H9 (cell line): ENCODE measurements around the gene HCAR3. TPM values are rescaled to one million over a fixed set of nuclear protein-coding genes. Genes with fewer than 3 reads are reported as not detected.

Experiments
- DNase-seq: peaks from one replicate; pipeline ENCODE4 v3.0.0-alpha.2; 2017
- H2AFZ ChIP-seq: one replicate; pipeline ENCODE4 v1.6.1; 2013; ENCODE audit warnings: mild to moderate bottlenecking, low read length, control low read depth, moderate library complexity
- H2AK5ac ChIP-seq: 2 replicates; pipeline ENCODE4 v1.6.1; 2013; ENCODE audit warnings: low read length, control low read depth, mixed read lengths; ENCODE audit not compliant: insufficient read length
- H2BK120ac ChIP-seq: one replicate; pipeline ENCODE4 v1.6.1; 2013; ENCODE audit warnings: low read depth, mild to moderate bottlenecking, low read length, control low read depth, inconsistent platforms; ENCODE audit not compliant: poor library complexity, severe bottlenecking
- H2BK12ac ChIP-seq: 2 replicates; pipeline ENCODE4 v1.6.1; 2013; ENCODE audit warnings: low read length, control low read depth, mixed read lengths, low read depth; ENCODE audit not compliant: insufficient read length
- H2BK15ac ChIP-seq: 2 replicates; pipeline ENCODE4 v1.6.1; 2013; ENCODE audit warnings: low read depth, low read length, control low read depth
- H2BK20ac ChIP-seq: one replicate; pipeline ENCODE4 v1.6.1; 2013; ENCODE audit warnings: low read depth, mild to moderate bottlenecking, low read length, control low read depth, inconsistent platforms; ENCODE audit not compliant: poor library complexity, severe bottlenecking
- H2BK5ac ChIP-seq: 2 replicates; pipeline ENCODE4 v1.6.1; 2013; ENCODE audit warnings: low read length, control low read depth, mixed read lengths; ENCODE audit not compliant: insufficient read length
- H3K14ac ChIP-seq: 2 replicates; pipeline ENCODE4 v1.6.1; 2013; ENCODE audit warnings: low read length, control low read depth; ENCODE audit not compliant: insufficient read depth
- H3K18ac ChIP-seq: 2 replicates; pipeline ENCODE4 v1.6.1; 2013; ENCODE audit warnings: low read depth, mild to moderate bottlenecking, mixed read lengths, low read length, control low read depth; ENCODE audit not compliant: insufficient read length
- H3K23ac ChIP-seq: 2 replicates; pipeline ENCODE4 v1.6.1; 2013; ENCODE audit warnings: low read length, control low read depth, mixed read lengths, low read depth; ENCODE audit not compliant: insufficient read length
- H3K23me2 ChIP-seq: 2 replicates; pipeline ENCODE4 v1.6.1; 2013; ENCODE audit warnings: low read depth, mild to moderate bottlenecking, mixed read lengths, low read length, control low read depth; ENCODE audit not compliant: insufficient read length, poor library complexity, severe bottlenecking
- H3K27ac ChIP-seq: 2 replicates; pipeline ENCODE4 v1.5.1; 2013; ENCODE audit warnings: low read length, control low read depth, mixed read lengths, low read depth; ENCODE audit not compliant: insufficient read length
- H3K27me3 ChIP-seq: 2 replicates; pipeline ENCODE4 v1.6.1; 2013; ENCODE audit warnings: low read length, control low read depth, inconsistent platforms; ENCODE audit not compliant: insufficient read depth
- H3K4ac ChIP-seq: 2 replicates; pipeline ENCODE4 v1.6.1; 2013; ENCODE audit warnings: low read depth, mild to moderate bottlenecking, control low read depth, inconsistent platforms, low read length, moderate library complexity
- H3K4me1 ChIP-seq: 2 replicates; pipeline ENCODE4 v1.6.1; 2013; ENCODE audit warnings: low read length, control low read depth, inconsistent platforms; ENCODE audit not compliant: insufficient read depth
- H3K4me2 ChIP-seq: 2 replicates; pipeline ENCODE4 v1.6.1; 2013; ENCODE audit warnings: low read length, control low read depth, mixed read lengths; ENCODE audit not compliant: insufficient read length, insufficient read depth
- H3K56ac ChIP-seq: 2 replicates; pipeline ENCODE4 v1.6.1; 2013; ENCODE audit warnings: low read depth, mild to moderate bottlenecking, mixed read lengths, low read length, control low read depth; ENCODE audit not compliant: insufficient read length
- H3K79me1 ChIP-seq: 2 replicates; pipeline ENCODE4 v1.6.1; 2013; ENCODE audit warnings: low read depth, mild to moderate bottlenecking, moderate library complexity, low read length, control low read depth, inconsistent platforms; ENCODE audit not compliant: insufficient read depth, poor library complexity, severe bottlenecking
- H3K79me2 ChIP-seq: 2 replicates; pipeline ENCODE4 v1.6.1; 2013; ENCODE audit warnings: low read length, control low read depth, inconsistent platforms; ENCODE audit not compliant: insufficient read depth
- H3K9ac ChIP-seq: 2 replicates; pipeline ENCODE4 v1.6.1; 2013; ENCODE audit warnings: low read length, control low read depth, mixed read lengths; ENCODE audit not compliant: insufficient read length; ENCODE audit errors: extremely low read depth
- H3K9me3 ChIP-seq: one replicate; pipeline ENCODE4 v1.6.1; 2013; ENCODE audit warnings: low read depth, low read length, inconsistent platforms; ENCODE audit not compliant: control insufficient read depth
- H3T11ph ChIP-seq: one replicate; pipeline ENCODE4 v1.6.1; 2013; ENCODE audit warnings: mild to moderate bottlenecking, low read length, control low read depth, inconsistent platforms
- H4K20me1 ChIP-seq: one replicate; pipeline ENCODE4 v1.6.1; 2013; ENCODE audit not compliant: control insufficient read depth, insufficient read length, insufficient read depth
- H4K5ac ChIP-seq: 2 replicates; pipeline ENCODE4 v1.6.1; 2013; ENCODE audit warnings: low read depth, mild to moderate bottlenecking, mixed read lengths, low read length, control low read depth; ENCODE audit not compliant: insufficient read length
- H4K8ac ChIP-seq: replicated peaks from 2 replicates; pipeline ENCODE4 v1.6.1; 2013; ENCODE audit warnings: low read length, control low read depth, mixed read lengths, low read depth; ENCODE audit not compliant: insufficient read length
- H4K91ac ChIP-seq: 2 replicates; pipeline ENCODE4 v1.6.1; 2013; ENCODE audit warnings: low read depth, mild to moderate bottlenecking, moderate library complexity, mixed read lengths, low read length, control low read depth; ENCODE audit not compliant: insufficient read length
- H3K27ac Mint-ChIP-seq, 3 experiments: 2 replicates in 2 of 3; 3 replicates in 1 of 3; pipeline ENCODE4 v1.8.0; 2020 to 2021; ENCODE audit warnings: mixed read lengths in 3 of 3, mild to moderate bottlenecking in 1 of 3, moderate library complexity in 1 of 3
- H3K27me3 Mint-ChIP-seq: 2 replicates; pipeline ENCODE4 v1.8.0; 2021; ENCODE audit warnings: low read depth, mild to moderate bottlenecking, moderate library complexity, mixed read lengths
- H3K36me3 Mint-ChIP-seq, 3 experiments: 2 replicates in 2 of 3; 3 replicates in 1 of 3; pipeline ENCODE4 v1.8.0; 2020 to 2021; ENCODE audit warnings: low read depth in 3 of 3, mixed read lengths in 3 of 3; ENCODE audit not compliant: insufficient read depth in 1 of 3
- H3K4me1 Mint-ChIP-seq, 2 experiments: 2 replicates each; pipeline ENCODE4 v1.8.0; 2020; ENCODE audit warnings: mixed read lengths in 2 of 2
- H3K4me3 Mint-ChIP-seq, 2 experiments: 2 replicates in 1 of 2; 3 replicates in 1 of 2; pipeline ENCODE4 v1.8.0; 2020 to 2021; ENCODE audit warnings: mild to moderate bottlenecking in 2 of 2, mixed read lengths in 2 of 2, moderate library complexity in 1 of 2
- H3K9me3 Mint-ChIP-seq, 2 experiments: 2 replicates in 1 of 2; 3 replicates in 1 of 2; pipeline ENCODE4 v1.8.0; 2020; ENCODE audit warnings: mild to moderate bottlenecking in 2 of 2, mixed read lengths in 2 of 2, moderate library complexity in 1 of 2
- CTCF ChIP-seq: fragments of 200-600 bp; sonication (generic); conservative IDR thresholded peaks from 3 replicates; pipeline ENCODE4 v1.8.0; 2021; ENCODE audit warnings: antibody characterized with exemption, mild to moderate bottlenecking
- WGBS: extraction: QIAGEN DNeasy Blood & Tissue Kit; methylation state at CpG from one replicate; pipeline ENCODE4 v1.1.7; 2013; ENCODE audit warnings: missing lambda C conversion rate, low lambda C conversion rate, mixed read lengths; ENCODE audit not compliant: insufficient read length; ENCODE audit errors: extremely low coverage; 5-methylcytosine and 5-hydroxymethylcytosine counted together
- total RNA-seq: library from RNA; stranded (reverse); gene quantifications from 2 replicates; pipeline ENCODE4 v1.2.1, GENCODE V29; 2021

The HCAR3 gene
- total RNA-seq, 1 experiment from 2014 or later, result not detected

GRCh38 chr12:122754790-122755189 lies 38.2 kb upstream of the HCAR3 start:
- H3K9ac ChIP-seq, result no peak overlapping the region
- H3K27ac Mint-ChIP-seq, result peak overlapping the region in 2 of 3 experiments; percentile 38 to 41; a peak in 2 of 7 replicates

More at GRCh38 chr12:122754790-122755189, 38.2 kb upstream of the HCAR3 start:
- Mint-ChIP-seq H3K36me3 (peaks cover 36 to 71% (median 63%) of the 10 kb centered on the region in 3 experiments; a peak in 6 of 7 replicates), H3K4me3 (peak overlapping the region in 1 of 2 experiments; percentile 9; a peak in 3 of 5 replicates), H3K27me3 (no peaks in the 10 kb centered on the region), H3K9me3 (no peaks in the 10 kb centered on the region; a peak in 1 of 5 replicates), H3K4me1 (peaks cover 27 to 31% of the 10 kb centered on the region in 2 experiments)
- Histone ChIP-seq H3K4me2 (no peak overlapping the region), H3K27me3 (no peaks in the 10 kb centered on the region), H2BK20ac (no peak overlapping the region), H3K23me2 (peaks cover 5% of the 10 kb centered on the region), H3K23ac (no peak overlapping the region), H3T11ph (no peak overlapping the region), H2BK5ac (no peak overlapping the region), H3K79me1 (peaks cover 4% of the 10 kb centered on the region), H2AFZ (no peak overlapping the region), H3K4ac (no peak overlapping the region), H3K9me3 (no peaks in the 10 kb centered on the region), H2BK15ac (no peak overlapping the region), H4K5ac (no peak overlapping the region), H4K91ac (no peak overlapping the region), H3K27ac (no peak overlapping the region), H3K14ac (no peak overlapping the region), H3K4me1 (no peaks in the 10 kb centered on the region), H3K79me2 (peaks cover 7% of the 10 kb centered on the region; the same call in 1 of the 2 replicates), H2AK5ac (no peak overlapping the region), H2BK12ac (no peak overlapping the region), H2BK120ac (no peak overlapping the region), H3K56ac (no peak overlapping the region), H4K8ac (no peak overlapping the region), H3K18ac (no peak overlapping the region), H4K20me1 (no peaks in the 10 kb centered on the region)
- TF ChIP-seq CTCF, result no peak
- no peak for DNase-seq
- no CpG with 5 or more reads among the region's 1 CpG for WGBS
